Loucy (cell line): ENCODE data around the gene WBP11.

Experiments
- H2AFZ ChIP-seq: fragments of 200-600 bp; sonication (generic); 2 replicates; pipeline ENCODE4 v1.6.0; 2016; ENCODE audit warnings: antibody characterized with exemption, mild to moderate bottlenecking, low read length, moderate library complexity
- H3F3A ChIP-seq: fragments of 200-600 bp; 2 replicates; pipeline ENCODE4 v1.6.0; 2016; ENCODE audit warnings: antibody characterized with exemption, low read depth, mild to moderate bottlenecking
- H3K27me3 ChIP-seq: fragments of 200-600 bp; sonication (generic); 2 replicates; pipeline ENCODE4 v1.6.1; 2014; ENCODE audit warnings: low read length, mild to moderate bottlenecking; ENCODE audit not compliant: insufficient read depth, poor library complexity, severe bottlenecking
- H3K36me3 ChIP-seq: fragments of 200-600 bp; sonication (generic); 2 replicates; pipeline ENCODE4 v1.6.1; 2016; ENCODE audit warnings: low read length; ENCODE audit not compliant: insufficient read depth
- H3K4me1 ChIP-seq: fragments of 200-600 bp; sonication (generic); 2 replicates; pipeline ENCODE4 v1.5.1; 2014; ENCODE audit warnings: low read length, mild to moderate bottlenecking; ENCODE audit not compliant: insufficient read depth, poor library complexity, severe bottlenecking
- H3K4me2 ChIP-seq: fragments of 200-600 bp; sonication (generic); 2 replicates; pipeline ENCODE4 v1.6.0; 2014; ENCODE audit warnings: antibody characterized with exemption, low read length, low read depth, mild to moderate bottlenecking; ENCODE audit not compliant: poor library complexity, severe bottlenecking
- H3K4me3 ChIP-seq: fragments of 200-600 bp; sonication (generic); 2 replicates; pipeline ENCODE4 v1.5.1; 2014; ENCODE audit warnings: low read length, mild to moderate bottlenecking, mixed read lengths; ENCODE audit not compliant: poor library complexity, severe bottlenecking
- H3K79me2 ChIP-seq: fragments of 200-600 bp; sonication (generic); 2 replicates; pipeline ENCODE4 v1.6.1; 2014; ENCODE audit warnings: low read length; ENCODE audit not compliant: insufficient read depth
- H3K9ac ChIP-seq: fragments of 200-600 bp; sonication (generic); 2 replicates; pipeline ENCODE4 v1.6.0; 2014; ENCODE audit warnings: mild to moderate bottlenecking, low read depth, low read length, moderate library complexity; ENCODE audit not compliant: poor library complexity, severe bottlenecking
- H3K9me2 ChIP-seq: fragments of 200-600 bp; sonication (generic); replicated peaks from 2 replicates; pipeline ENCODE4 v1.6.1; 2016; ENCODE audit warnings: low read depth, low read length, mixed read lengths
- H3K9me3 ChIP-seq: fragments of 200-600 bp; sonication (generic); 2 replicates; pipeline ENCODE4 v1.6.1; 2014; ENCODE audit warnings: mild to moderate bottlenecking, antibody characterized with exemption, low read length, low read depth; ENCODE audit not compliant: insufficient read depth
- H4K20me1 ChIP-seq: fragments of 200-600 bp; sonication (generic); 2 replicates; pipeline ENCODE4 v1.6.0; 2014; ENCODE audit warnings: antibody characterized with exemption, low read length, mild to moderate bottlenecking; ENCODE audit not compliant: insufficient read depth, poor library complexity, severe bottlenecking
- CTCF ChIP-seq: fragments of 200-600 bp; sonication (generic); conservative IDR thresholded peaks from 2 replicates; pipeline ENCODE4 v1.5.1; 2014; ENCODE audit warnings: mild to moderate bottlenecking, antibody characterized with exemption, low read length
- EZH2phosphoT487 ChIP-seq: fragments of 200-600 bp; IDR thresholded peaks from 2 replicates; pipeline ENCODE4 v1.6.1; 2018; ENCODE audit warnings: antibody characterized with exemption, mild to moderate bottlenecking, moderate library complexity, borderline replicate concordance

WBP11 gene

GRCh38 chr12:14842315-14842714, 39.0 kb upstream of the WBP11 start:
- Histone ChIP-seq H3K9me3 (no peaks in the 10 kb centered on the region), H3K4me2 (no peak overlapping the region), H4K20me1 (no peaks in the 10 kb centered on the region), H3K4me3 (no peak overlapping the region), H3K36me3 (no peaks in the 10 kb centered on the region), H2AFZ (no peak overlapping the region), H3K79me2 (no peaks in the 10 kb centered on the region), H3K9ac (no peak overlapping the region), H3K27me3 (peaks cover 8% of the 10 kb centered on the region), H3F3A (no peaks in the 10 kb centered on the region), H3K4me1 (peaks cover 16% of the 10 kb centered on the region), H3K9me2 (no peaks in the 10 kb centered on the region)
- TF ChIP-seq CTCF (no peak), EZH2phosphoT487 (no peak)

GRCh38 chr12:14841761-14842160, 38.5 kb upstream of the WBP11 start:
- no peaks in the 10 kb centered on the region for H3F3A ChIP-seq
- H3K4me2 ChIP-seq, result no peak overlapping the region
- H3K27me3 ChIP-seq, result peaks cover 8% of the 10 kb centered on the region
- no peaks in the 10 kb centered on the region for H3K9me3 ChIP-seq
- peaks cover 15% of the 10 kb centered on the region for H3K4me1 ChIP-seq
- H3K4me3 ChIP-seq, result no peak overlapping the region
- H3K79me2 ChIP-seq, result no peaks in the 10 kb centered on the region
- H2AFZ ChIP-seq, result no peak overlapping the region
- no peaks in the 10 kb centered on the region for H4K20me1 ChIP-seq
- no peaks in the 10 kb centered on the region for H3K9me2 ChIP-seq
- no peaks in the 10 kb centered on the region for H3K36me3 ChIP-seq
- TF ChIP-seq EZH2phosphoT487 (no peak), CTCF (no peak)
- no peak overlapping the region for H3K9ac ChIP-seq

- Histone ChIP-seq H3K9me2 (no peaks in the 10 kb centered on the region), H3F3A (no peaks in the 10 kb centered on the region), H2AFZ (no peak overlapping the region), H3K27me3 (peaks cover 8% of the 10 kb centered on the region), H3K9ac (no peak overlapping the region), H3K4me2 (no peak overlapping the region), H3K9me3 (no peaks in the 10 kb centered on the region), H3K4me1 (peaks cover 3% of the 10 kb centered on the region), H3K36me3 (no peaks in the 10 kb centered on the region), H3K4me3 (no peak overlapping the region), H4K20me1 (no peaks in the 10 kb centered on the region), H3K79me2 (no peaks in the 10 kb centered on the region)
- TF ChIP-seq CTCF (no peak), EZH2phosphoT487 (no peak)
Measured at GRCh38 chr12:14840616-14841015, 37.3 kb upstream of the WBP11 start.
